GM12878 (cell line): ENCODE results near the gene CBS. TPM values are rescaled to one million over a fixed set of nuclear protein-coding genes. Genes with fewer than 3 reads are reported as not detected.

Experiments
- ATAC-seq: fragments of 200-7000 bp; cut with Tn5 transposase; 3 replicates; pipeline ENCODE4 v1.9.1; 2020; ENCODE audit warnings: mild to moderate bottlenecking, moderate library complexity
- BruUV-seq: library from RNA; stranded (reverse); fragments of 400-500 nt; replicated peaks from 2 replicates; lab custom pipeline; 2021; lab: Mats Ljungman, UMichigan
- CTCF ChIA-PET: fragments of 300-600 bp; sonication (Branson Sonifier 250); formaldehyde crosslinking; extraction: SDS; loops from one replicate; lab custom pipeline; 2021; ENCODE audit warnings: inconsistent platforms; lab: Yijun Ruan, JAX
- POLR2A ChIA-PET: fragments of 350-600 bp; formaldehyde crosslinking; extraction: SDS; loops from one replicate; lab custom pipeline; 2021; ENCODE audit warnings: inconsistent platforms; lab: Charles Lee
- RAD21 ChIA-PET: fragments of 300-600 bp; sonication (Branson Sonifier 250); formaldehyde crosslinking; loops from one replicate; lab custom pipeline; 2023; ENCODE audit warnings: antibody characterized with exemption; ENCODE audit not compliant: unreplicated experiment; lab: Charles Lee
- SMC1A ChIA-PET: fragments of 300-600 bp; sonication (Branson Sonifier 250); formaldehyde crosslinking; loops from one replicate; lab custom pipeline; 2023; ENCODE audit not compliant: unreplicated experiment, uncharacterized antibody; lab: Charles Lee
- DNase-seq: peaks from one replicate; pipeline ENCODE4 v3.0.0-alpha.2; 2011; ENCODE audit warnings: low read depth, low spot score
- FAIRE-seq: peaks from 3 replicates; lab custom pipeline; 2011; peaks lifted over from hg19 to GRCh38; lab: Jason Lieb, UNC
- H2AFZ ChIP-seq: 2 replicates; pipeline ENCODE4 v1.6.0; 2011; ENCODE audit warnings: low read depth, low read length, control low read depth; ENCODE audit not compliant: control insufficient read depth
- H3K27ac ChIP-seq: 2 replicates; pipeline ENCODE4 v1.5.1; 2011; ENCODE audit warnings: control low read depth; ENCODE audit not compliant: control insufficient read depth, insufficient read depth
- H3K27me3 ChIP-seq, 2 experiments: replicated peaks in 1 of 2; 2 replicates each; pipeline versions ENCODE4 v1.6.0 to v1.6.1; 2011; ENCODE audit warnings: low read length in 1 of 2; ENCODE audit not compliant: control insufficient read depth in 2 of 2, insufficient read depth in 2 of 2
- H3K36me3 ChIP-seq, 2 experiments: 2 replicates each; pipeline ENCODE4 v1.5.1; 2011; ENCODE audit warnings: low read length in 1 of 2; ENCODE audit not compliant: control insufficient read depth in 2 of 2, insufficient read depth in 2 of 2
- H3K4me1 ChIP-seq: 2 replicates; pipeline ENCODE4 v1.6.1; 2011; ENCODE audit warnings: mild to moderate bottlenecking, low read length, moderate library complexity, mixed read lengths; ENCODE audit not compliant: control insufficient read depth, insufficient read depth
- H3K4me2 ChIP-seq: 2 replicates; pipeline ENCODE4 v1.6.0; 2011; ENCODE audit warnings: control low read depth; ENCODE audit not compliant: control insufficient read depth, insufficient read depth
- H3K4me3 ChIP-seq: fragments of 200-600 bp; sonication (generic); 2 replicates; pipeline ENCODE4 v1.5.1; 2016
- H3K79me2 ChIP-seq: 2 replicates; pipeline ENCODE4 v1.6.0; 2011; ENCODE audit warnings: low read length; ENCODE audit not compliant: control insufficient read depth, insufficient read depth
- H3K9ac ChIP-seq: 2 replicates; pipeline ENCODE4 v1.8.0; 2011; ENCODE audit warnings: low read length, control low read depth, mixed read lengths; ENCODE audit not compliant: control insufficient read depth, insufficient read depth
- H3K9me3 ChIP-seq: replicated peaks from 3 replicates; pipeline ENCODE4 v1.5.1; 2011; ENCODE audit warnings: mild to moderate bottlenecking, low read length; ENCODE audit not compliant: control insufficient read depth, insufficient read depth
- H4K20me1 ChIP-seq: 2 replicates; pipeline ENCODE4 v1.6.0; 2011; ENCODE audit not compliant: control insufficient read depth, insufficient read depth
- BRCA1 ChIP-seq: IDR thresholded peaks from 2 replicates; pipeline ENCODE4 v1.6.1; 2011; ENCODE audit warnings: low read depth, low read length, improper control_type of control experiment
- CBFB ChIP-seq: IDR thresholded peaks from 2 replicates; pipeline ENCODE4 v1.6.1; 2016; ENCODE audit warnings: antibody characterized with exemption, low read depth
- EGR1 ChIP-seq, 2 experiments: IDR thresholded peaks; 1 replicate in 1 of 2; 2 replicates in 1 of 2; pipeline ENCODE4 v1.6.1; 2011 to 2012; ENCODE audit warnings: low read depth in 2 of 2, low read length in 2 of 2, borderline replicate concordance in 1 of 2, mild to moderate bottlenecking in 1 of 2, moderate library complexity in 1 of 2
- IRF3 ChIP-seq: fragments of 450-650 bp; IDR thresholded peaks from 2 replicates; pipeline ENCODE4 v1.6.1; 2014; ENCODE audit warnings: mild to moderate bottlenecking
- IRF5 ChIP-seq: fragments of 450-650 bp; IDR thresholded peaks from 2 replicates; pipeline ENCODE4 v1.6.1; 2017; ENCODE audit warnings: borderline replicate concordance
- MXI1 ChIP-seq: fragments of 150-350 bp; IDR thresholded peaks from 2 replicates; pipeline ENCODE4 v1.6.1; 2011; ENCODE audit warnings: low read depth, mild to moderate bottlenecking, inconsistent platforms, low read length, improper control_type of control experiment
- MYB ChIP-seq: fragments of 150-350 bp; IDR thresholded peaks from 2 replicates; pipeline ENCODE4 v1.6.1; 2014; ENCODE audit warnings: mild to moderate bottlenecking, low read depth, low read length, borderline replicate concordance
- MYC ChIP-seq: IDR thresholded peaks from 2 replicates; pipeline ENCODE4 v1.6.1; 2011; ENCODE audit warnings: mild to moderate bottlenecking, low read length, moderate library complexity, inconsistent platforms; ENCODE audit not compliant: insufficient read depth, insufficient replicate concordance, insufficient read length, severe bottlenecking
- NFYA ChIP-seq: IDR thresholded peaks from 2 replicates; pipeline ENCODE4 v1.6.1; 2011; ENCODE audit warnings: low read depth, mild to moderate bottlenecking, low read length, improper control_type of control experiment, borderline replicate concordance
- NFYB ChIP-seq: IDR thresholded peaks from 2 replicates; pipeline ENCODE4 v1.6.1; 2011; ENCODE audit warnings: low read depth, mild to moderate bottlenecking, low read length, improper control_type of control experiment, moderate library complexity; ENCODE audit not compliant: insufficient read depth
- PKNOX1 ChIP-seq: fragments of 450-650 bp; IDR thresholded peaks from 2 replicates; pipeline ENCODE4 v1.6.1; 2016; ENCODE audit warnings: mild to moderate bottlenecking
- SMARCA5 ChIP-seq: fragments of 450-650 bp; IDR thresholded peaks from 2 replicates; pipeline ENCODE4 v1.6.1; 2017; ENCODE audit warnings: mild to moderate bottlenecking
- SREBF1 ChIP-seq: IDR thresholded peaks from 2 replicates; pipeline ENCODE4 v1.6.1; 2012; ENCODE audit warnings: mild to moderate bottlenecking, low read length
- ZNF24 ChIP-seq: fragments of 450-650 bp; IDR thresholded peaks from 2 replicates; pipeline ENCODE4 v1.6.1; 2017; ENCODE audit warnings: antibody characterized with exemption, mild to moderate bottlenecking
- ZNF384 ChIP-seq: IDR thresholded peaks from 2 replicates; pipeline ENCODE4 v1.6.1; 2012; ENCODE audit warnings: low read depth, mild to moderate bottlenecking, low read length, improper control_type of control experiment, borderline replicate concordance
- ZNF622 ChIP-seq: fragments of 450-650 bp; IDR thresholded peaks from 2 replicates; pipeline ENCODE4 v1.6.1; 2017; ENCODE audit warnings: mild to moderate bottlenecking, inconsistent platforms
- ZNF687 ChIP-seq: fragments of 450-650 bp; IDR thresholded peaks from 2 replicates; pipeline ENCODE4 v1.6.1; 2017; ENCODE audit warnings: mild to moderate bottlenecking, moderate library complexity
- WGBS: methylation state at CpG from one replicate; pipeline ENCODE4 v1.1.6; 2016; ENCODE audit warnings: low lambda C conversion rate; ENCODE audit not compliant: insufficient replicate concordance, insufficient coverage; ENCODE audit errors: missing lambda C conversion rate; 5-methylcytosine and 5-hydroxymethylcytosine counted together
- in situ Hi-C: fragments of 300-500 bp; cut with MboI; formaldehyde crosslinking; loops from 9 replicates; pipeline ENCODE4 v1.14.3; 2018; ENCODE audit warnings: mixed read lengths
- intact Hi-C: fragments of 100-400 bp; cut with micrococcal nuclease; formaldehyde crosslinking; loops from one replicate; pipeline ENCODE4 v1.14.2; 2022; ENCODE audit not compliant: unreplicated experiment
- polyA plus RNA-seq, 11 experiments: library from polyadenylated mRNA; depleted of rRNA in 4 of 11; unstranded in 6 of 11; stranded (reverse) in 5 of 11; fragments of >200 nt; fragmentation: Nextera tagmentation in 4 of 11; fragmentation: Illumina TruSeq in 1 of 11; extraction: Ambion mirVana in 4 of 11; extraction: Trizol in 1 of 11; gene quantifications; 1 replicate in 1 of 11; 2 replicates in 10 of 11; pipeline versions ENCODE4 v1.2.1 to v1.2.3, GENCODE V29; 2011 to 2016; ENCODE audit warnings: inconsistent platforms in 2 of 11, missing spikeins in 2 of 11, low read depth in 1 of 11
- total RNA-seq, 4 experiments: library from RNA; depleted of rRNA in 3 of 4; stranded (reverse); fragments of >200 nt in 3 of 4; fragmentation: Illumina TruSeq in 1 of 4; extraction: Trizol in 1 of 4; gene quantifications; 2 replicates each; pipeline versions ENCODE4 v1.2.1 to v1.2.3, GENCODE V29; 2013 to 2021

The CBS gene
- total and polyA plus RNA-seq, 10 of the 15 experiments (the other 5 are each of a cell fraction or from before 2014, with no cell fraction given), result 0.10 to 4.4 (median 2.0) TPM

GRCh38 chr21:43016728-43017127 lies 58.9 kb downstream of the CBS start:
- in situ Hi-C loops, result no loop called here
- TF ChIP-seq CBFB (no peak), SMARCA5 (no peak), BRCA1 (no peak), PKNOX1 (no peak), ZNF687 (no peak), ZNF24 (no peak), ZNF384 (no peak), NFYB (no peak), SREBF1 (no peak), MYC (no peak), IRF5 (no peak), EGR1 (IDR thresholded peaks at IDR 0.05; ENCODE audit: borderline replicate concordance in 1 of 2, low read depth in 2 of 2, low read length in 2 of 2) (no peak), IRF3 (no peak), NFYA (no peak), MYB (no peak), ZNF622 (no peak), MXI1 (no peak)

More at GRCh38 chr21:43016728-43017127, 58.9 kb downstream of the CBS start:
- Histone ChIP-seq H3K9ac (no peak overlapping the region), H2AFZ (no peak overlapping the region), H3K9me3 (no peaks in the 10 kb centered on the region), H3K4me3 (no peak overlapping the region), H3K27ac (no peak overlapping the region), H3K4me1 (peaks cover 7% of the 10 kb centered on the region), H3K79me2 (no peaks in the 10 kb centered on the region), H3K36me3 (peaks cover 5 to 10% of the 10 kb centered on the region in 2 experiments; a peak in 3 of 4 replicates), H4K20me1 (no peaks in the 10 kb centered on the region), H3K4me2 (no peak overlapping the region), H3K27me3 (no peaks in the 10 kb centered on the region)
- ATAC-seq (no peak), FAIRE-seq (no peak), DNase-seq (no peak)
- POLR2A ChIA-PET, result no interaction called here
- BruUV-seq, result no TSS peak
- CTCF ChIA-PET, result no interaction called here
- SMC1A ChIA-PET, result interaction anchor here (1.1 kb wide), 1 partner anchor 36 kb away, joined by 3 read pairs; no protein-coding TSS in a partner anchor
- 97% methylated on average over 13 of the region's 13 CpGs for WGBS
- intact Hi-C loops, result no loop called here
- RAD21 ChIA-PET, result no interaction called here
